HepG2 (cell line): ENCODE results near the gene MTA2. TPM values are rescaled to one million over a fixed set of nuclear protein-coding genes. Genes with fewer than 3 reads are reported as not detected.
A peak's percentile ranks its signal among the peaks of the same experiment; 100 is the strongest.

Experiments used
- CBX2 ChIP-seq, 2 experiments: fragments of 200-600 bp in 1 of 2; sonication (generic); formaldehyde crosslinking in 1 of 2; IDR thresholded peaks; 2 replicates each; pipeline versions ENCODE4 v1.7.0 to v1.8.1; 2018 to 2022; ENCODE audit warnings: low read depth in 2 of 2, low read length in 1 of 2, mild to moderate bottlenecking in 1 of 2, missing genetic modification reagents in 1 of 2
- DR1 ChIP-seq: sonication (generic); formaldehyde crosslinking; IDR thresholded peaks from 2 replicates; pipeline ENCODE4 v1.8.0; 2021; ENCODE audit warnings: mild to moderate bottlenecking, missing genetic modification reagents, inconsistent platforms
- ESRRA ChIP-seq: sonication (generic); formaldehyde crosslinking; IDR thresholded peaks from 2 replicates; pipeline ENCODE4 v1.5.1; 2020; ENCODE audit warnings: mild to moderate bottlenecking, low read depth, missing genetic modification reagents
- FOSL1 ChIP-seq: sonication (generic); formaldehyde crosslinking; IDR thresholded peaks from 2 replicates; pipeline ENCODE4 v1.9.0; 2021; ENCODE audit warnings: missing genetic modification reagents, borderline replicate concordance
- MIER3 ChIP-seq: IDR thresholded peaks from 2 replicates; pipeline ENCODE4 v1.6.1; 2016; ENCODE audit warnings: missing compliant biosample characterization, borderline replicate concordance
- SETDB1 ChIP-seq: sonication (generic); formaldehyde crosslinking; IDR thresholded peaks from 2 replicates; pipeline ENCODE4 v1.5.1; 2020; ENCODE audit warnings: missing genetic modification reagents, mild to moderate bottlenecking, borderline replicate concordance
- SMC3 ChIP-seq: IDR thresholded peaks from 2 replicates; pipeline ENCODE4 v1.6.1; 2011; ENCODE audit warnings: low read length, improper control_type of control experiment
- WIZ ChIP-seq: sonication (generic); formaldehyde crosslinking; IDR thresholded peaks from 2 replicates; pipeline ENCODE4 v1.5.1; 2020; ENCODE audit warnings: mild to moderate bottlenecking, missing genetic modification reagents
- YY1 ChIP-seq: IDR thresholded peaks from 2 replicates; pipeline ENCODE4 v1.6.1; 2011; ENCODE audit warnings: low read length, low read depth, moderate library complexity, mild to moderate bottlenecking; ENCODE audit not compliant: insufficient read depth, insufficient replicate concordance
- ZFYVE20 ChIP-seq: sonication (generic); formaldehyde crosslinking; IDR thresholded peaks from 2 replicates; pipeline ENCODE4 v1.8.0; 2023; ENCODE audit warnings: low read depth, mild to moderate bottlenecking, moderate library complexity, missing genetic modification reagents, borderline replicate concordance
- ZNF629 ChIP-seq: sonication (generic); formaldehyde crosslinking; conservative IDR thresholded peaks from 2 replicates; pipeline ENCODE4 v1.5.0; 2020; ENCODE audit warnings: missing genetic modification reagents
- ZSCAN25 ChIP-seq: sonication (generic); formaldehyde crosslinking; IDR thresholded peaks from 2 replicates; pipeline ENCODE4 v1.8.0; 2022; ENCODE audit warnings: mild to moderate bottlenecking, missing genetic modification reagents
- ZZZ3 ChIP-seq: sonication (generic); formaldehyde crosslinking; IDR thresholded peaks from 2 replicates; pipeline ENCODE4 v1.4.0; 2020; ENCODE audit warnings: missing genetic modification reagents, mild to moderate bottlenecking, borderline replicate concordance
- polyA plus RNA-seq, 8 experiments: library from polyadenylated mRNA; depleted of rRNA in 3 of 8; stranded (reverse) in 7 of 8; unstranded in 1 of 8; fragments of >200 nt; fragmentation: Illumina TruSeq in 4 of 8; extraction: Trizol in 4 of 8; gene quantifications; 2 replicates each; pipeline versions ENCODE4 v1.2.1 to v1.2.3, GENCODE V29; 2011 to 2016; ENCODE audit warnings: low read depth in 4 of 8, missing spikeins in 1 of 8, mixed read lengths in 1 of 8; ENCODE audit not compliant: insufficient read depth in 1 of 8
- total RNA-seq, 5 experiments: library from RNA; depleted of rRNA; stranded (reverse); fragments of >200 nt; fragmentation: Illumina TruSeq; extraction: Trizol; gene quantifications; 2 replicates each; pipeline ENCODE4 v1.2.3, GENCODE V29; 2016; ENCODE audit warnings: low read depth in 1 of 5
- TF ChIP-seq, protein P1 (sequence below), 2 experiments: sonication (generic) in 1 of 2; formaldehyde crosslinking in 1 of 2; IDR thresholded peaks; 2 replicates each; pipeline versions ENCODE4 v1.4.0 to v1.6.1; 2016 to 2020; ENCODE audit warnings: borderline replicate concordance in 1 of 2, low read depth in 1 of 2, mild to moderate bottlenecking in 1 of 2, missing genetic modification reagents in 1 of 2
- TF ChIP-seq, protein P2 (sequence below): sonication (generic); formaldehyde crosslinking; IDR thresholded peaks from 2 replicates; pipeline ENCODE4 v1.4.0; 2020; ENCODE audit warnings: mild to moderate bottlenecking, missing genetic modification reagents
- TF ChIP-seq, protein P3 (sequence below): sonication (generic); formaldehyde crosslinking; IDR thresholded peaks from 2 replicates; pipeline ENCODE4 v1.4.0; 2020; ENCODE audit warnings: mild to moderate bottlenecking, missing genetic modification reagents
- TF ChIP-seq, protein P4 (sequence below), 2 experiments: IDR thresholded peaks; 2 replicates each; pipeline ENCODE4 v1.6.1; 2011 to 2012; ENCODE audit warnings: low read length in 2 of 2, borderline replicate concordance in 1 of 2, low read depth in 1 of 2, mild to moderate bottlenecking in 1 of 2, moderate library complexity in 1 of 2
- TF ChIP-seq, protein P5 (sequence below): sonication (generic); formaldehyde crosslinking; IDR thresholded peaks from 2 replicates; pipeline ENCODE4 v1.5.0; 2020; ENCODE audit warnings: missing genetic modification reagents, mild to moderate bottlenecking, borderline replicate concordance

The MTA2 gene
- total and polyA plus RNA-seq, 2 of the 13 experiments (the other 11 are each of a cell fraction or from before 2014, with no cell fraction given): 14.0 to 70.0 TPM

DNA sequence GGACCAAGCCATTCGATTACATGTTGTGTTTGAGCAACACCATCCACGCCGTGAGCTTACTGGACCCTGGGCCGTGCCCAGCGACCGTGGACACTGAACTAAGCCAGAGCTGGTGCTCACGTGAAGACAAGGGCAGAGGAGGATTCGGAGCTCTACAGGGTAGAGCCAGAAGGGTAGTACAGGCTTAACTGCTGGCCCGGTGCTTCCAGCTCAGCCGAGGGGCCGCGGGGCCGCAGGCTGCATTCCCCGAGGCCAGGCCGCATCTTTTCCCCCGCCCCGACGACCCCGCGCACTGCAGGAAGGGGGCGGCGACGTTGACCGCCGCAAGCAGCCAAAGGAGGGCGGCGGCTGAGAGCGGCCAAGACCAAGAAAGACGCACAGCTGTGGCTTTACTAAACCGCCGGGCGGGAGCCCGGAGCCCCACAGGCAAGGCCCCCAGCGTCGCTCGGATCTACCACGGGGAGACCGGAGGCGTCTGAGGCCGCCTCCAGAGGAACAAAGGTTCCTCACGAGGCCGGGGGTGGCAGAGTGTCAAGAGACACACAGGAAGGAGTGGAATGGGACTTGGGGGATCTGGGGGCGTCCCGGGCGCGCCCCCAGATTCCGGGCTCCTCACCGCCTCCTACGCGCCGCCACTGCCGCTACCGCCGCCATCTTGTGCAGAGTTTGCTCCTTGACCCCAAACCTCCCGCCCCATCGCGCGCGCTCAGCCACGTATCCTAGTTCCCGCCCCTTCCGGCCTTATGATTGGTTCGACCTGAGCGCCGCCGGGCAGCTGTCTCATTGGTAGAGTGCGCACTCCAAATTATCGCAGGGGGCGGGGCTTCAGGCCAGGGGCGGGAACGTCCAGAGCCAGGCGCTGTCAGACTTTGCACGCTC lies 44.5 kb upstream of the MTA2 start, which contains the start of gene GANAB (continued):
- TF ChIP-seq, protein P1, sequence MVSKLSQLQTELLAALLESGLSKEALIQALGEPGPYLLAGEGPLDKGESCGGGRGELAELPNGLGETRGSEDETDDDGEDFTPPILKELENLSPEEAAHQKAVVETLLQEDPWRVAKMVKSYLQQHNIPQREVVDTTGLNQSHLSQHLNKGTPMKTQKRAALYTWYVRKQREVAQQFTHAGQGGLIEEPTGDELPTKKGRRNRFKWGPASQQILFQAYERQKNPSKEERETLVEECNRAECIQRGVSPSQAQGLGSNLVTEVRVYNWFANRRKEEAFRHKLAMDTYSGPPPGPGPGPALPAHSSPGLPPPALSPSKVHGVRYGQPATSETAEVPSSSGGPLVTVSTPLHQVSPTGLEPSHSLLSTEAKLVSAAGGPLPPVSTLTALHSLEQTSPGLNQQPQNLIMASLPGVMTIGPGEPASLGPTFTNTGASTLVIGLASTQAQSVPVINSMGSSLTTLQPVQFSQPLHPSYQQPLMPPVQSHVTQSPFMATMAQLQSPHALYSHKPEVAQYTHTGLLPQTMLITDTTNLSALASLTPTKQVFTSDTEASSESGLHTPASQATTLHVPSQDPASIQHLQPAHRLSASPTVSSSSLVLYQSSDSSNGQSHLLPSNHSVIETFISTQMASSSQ (IDR thresholded peaks at IDR 0.05; ENCODE audit: low read depth): no peak
- TF ChIP-seq, protein P1 (CRISPR knock-in tag; IDR thresholded peaks at IDR 0.05; ENCODE audit: borderline replicate concordance): no peak
- no peak for TF ChIP-seq WIZ (CRISPR knock-in tag)
- no peak for TF ChIP-seq SETDB1
- TF ChIP-seq ESRRA (CRISPR knock-in tag): no peak; the same call in 1 of the 2 replicates
- TF ChIP-seq, protein P2, sequence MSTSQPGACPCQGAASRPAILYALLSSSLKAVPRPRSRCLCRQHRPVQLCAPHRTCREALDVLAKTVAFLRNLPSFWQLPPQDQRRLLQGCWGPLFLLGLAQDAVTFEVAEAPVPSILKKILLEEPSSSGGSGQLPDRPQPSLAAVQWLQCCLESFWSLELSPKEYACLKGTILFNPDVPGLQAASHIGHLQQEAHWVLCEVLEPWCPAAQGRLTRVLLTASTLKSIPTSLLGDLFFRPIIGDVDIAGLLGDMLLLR (CRISPR knock-in tag): no peak
- TF ChIP-seq FOSL1 (CRISPR knock-in tag): no peak
- TF ChIP-seq ZSCAN25 (CRISPR knock-in tag): no peak
- no peak for TF ChIP-seq ZFYVE20 (CRISPR knock-in tag)
- no peak for TF ChIP-seq CBX2 (IDR thresholded peaks at IDR 0.05; ENCODE audit: low read depth, low read length)
- no peak for TF ChIP-seq CBX2 (CRISPR knock-in tag; IDR thresholded peaks at IDR 0.05; ENCODE audit: low read depth)
- TF ChIP-seq, protein P3, sequence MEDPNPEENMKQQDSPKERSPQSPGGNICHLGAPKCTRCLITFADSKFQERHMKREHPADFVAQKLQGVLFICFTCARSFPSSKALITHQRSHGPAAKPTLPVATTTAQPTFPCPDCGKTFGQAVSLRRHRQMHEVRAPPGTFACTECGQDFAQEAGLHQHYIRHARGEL: no peak
- TF ChIP-seq DR1 (CRISPR knock-in tag): peak; percentile 64; the same call in 1 of the 2 replicates
- TF ChIP-seq, protein P4, sequence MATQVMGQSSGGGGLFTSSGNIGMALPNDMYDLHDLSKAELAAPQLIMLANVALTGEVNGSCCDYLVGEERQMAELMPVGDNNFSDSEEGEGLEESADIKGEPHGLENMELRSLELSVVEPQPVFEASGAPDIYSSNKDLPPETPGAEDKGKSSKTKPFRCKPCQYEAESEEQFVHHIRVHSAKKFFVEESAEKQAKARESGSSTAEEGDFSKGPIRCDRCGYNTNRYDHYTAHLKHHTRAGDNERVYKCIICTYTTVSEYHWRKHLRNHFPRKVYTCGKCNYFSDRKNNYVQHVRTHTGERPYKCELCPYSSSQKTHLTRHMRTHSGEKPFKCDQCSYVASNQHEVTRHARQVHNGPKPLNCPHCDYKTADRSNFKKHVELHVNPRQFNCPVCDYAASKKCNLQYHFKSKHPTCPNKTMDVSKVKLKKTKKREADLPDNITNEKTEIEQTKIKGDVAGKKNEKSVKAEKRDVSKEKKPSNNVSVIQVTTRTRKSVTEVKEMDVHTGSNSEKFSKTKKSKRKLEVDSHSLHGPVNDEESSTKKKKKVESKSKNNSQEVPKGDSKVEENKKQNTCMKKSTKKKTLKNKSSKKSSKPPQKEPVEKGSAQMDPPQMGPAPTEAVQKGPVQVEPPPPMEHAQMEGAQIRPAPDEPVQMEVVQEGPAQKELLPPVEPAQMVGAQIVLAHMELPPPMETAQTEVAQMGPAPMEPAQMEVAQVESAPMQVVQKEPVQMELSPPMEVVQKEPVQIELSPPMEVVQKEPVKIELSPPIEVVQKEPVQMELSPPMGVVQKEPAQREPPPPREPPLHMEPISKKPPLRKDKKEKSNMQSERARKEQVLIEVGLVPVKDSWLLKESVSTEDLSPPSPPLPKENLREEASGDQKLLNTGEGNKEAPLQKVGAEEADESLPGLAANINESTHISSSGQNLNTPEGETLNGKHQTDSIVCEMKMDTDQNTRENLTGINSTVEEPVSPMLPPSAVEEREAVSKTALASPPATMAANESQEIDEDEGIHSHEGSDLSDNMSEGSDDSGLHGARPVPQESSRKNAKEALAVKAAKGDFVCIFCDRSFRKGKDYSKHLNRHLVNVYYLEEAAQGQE (IDR thresholded peaks at IDR 0.05; ENCODE audit: borderline replicate concordance in 1 of 2, low read depth in 1 of 2, low read length in 2 of 2): peak in 1 of 2 experiments; percentile 73; a peak in 1 of 4 replicates
- TF ChIP-seq SMC3: no peak
- TF ChIP-seq, protein P5, sequence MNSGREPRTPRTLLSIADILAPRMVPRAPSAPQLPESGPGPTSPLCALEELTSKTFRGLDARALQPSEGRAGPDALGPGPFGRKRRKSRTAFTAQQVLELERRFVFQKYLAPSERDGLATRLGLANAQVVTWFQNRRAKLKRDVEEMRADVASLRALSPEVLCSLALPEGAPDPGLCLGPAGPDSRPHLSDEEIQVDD: no peak
- peak; percentile 98 for TF ChIP-seq YY1
- TF ChIP-seq MIER3 (CRISPR knock-in tag): peak; percentile 39; the same call in 1 of the 2 replicates
- no peak for TF ChIP-seq ZNF629 (CRISPR knock-in tag)
- TF ChIP-seq ZZZ3 (CRISPR knock-in tag): no peak; the same call in 1 of the 2 replicates
